Measurements from ENCODE around the gene CCDC43. TPM values are rescaled to one million over a fixed set of nuclear protein-coding genes. Genes with fewer than 3 reads are reported as not detected.

CCDC43 gene
- total RNA-seq, 4 donors from 2014 or later: 44.3 to 54.3 (median 51.5) TPM

- intact Hi-C loops (cut with DNase I; ENCODE audit: low total_unique reads): no loop called here
- Histone ChIP-seq H3K4me1 (no peaks in the 10 kb centered on the region), H3K9me3 (no peaks in the 10 kb centered on the region), H3K27ac (no peak overlapping the region), H3K36me3 (no peaks in the 10 kb centered on the region), H3K27me3 (peaks cover 23 to 37% (median 29%) of the 10 kb centered on the region in 3 donors), H3K4me3 (no peak overlapping the region)
- in situ Hi-C loops (cut with MboI; ENCODE audit: low sequenced_read_pairs in 4 of 4): no loop called here
- DNase-seq (no peak), ATAC-seq (no peak)
- TF ChIP-seq CTCF (IDR thresholded peaks at IDR 0.05 in 4 of 5, conservative IDR thresholded peaks at IDR 0.05 in 1 of 5): no peak
- no peak for TF ChIP-seq POLR2A (IDR thresholded peaks at IDR 0.05)
These were observed 38.3 kb downstream of the CCDC43 start for GRCh38 chr17:44651228-44651627.

- Histone ChIP-seq H3K27ac (no peak overlapping the region), H3K9me3 (no peaks in the 10 kb centered on the region), H3K4me1 (no peaks in the 10 kb centered on the region), H3K36me3 (no peaks in the 10 kb centered on the region), H3K4me3 (no peak overlapping the region), H3K27me3 (peaks cover 12 to 20% (median 17%) of the 10 kb centered on the region in 3 donors)
- TF ChIP-seq POLR2A (IDR thresholded peaks at IDR 0.05) (no peak), CTCF (IDR thresholded peaks at IDR 0.05 in 4 of 5, conservative IDR thresholded peaks at IDR 0.05 in 1 of 5) (no peak)
- intact Hi-C loops (cut with DNase I; ENCODE audit: low total_unique reads): no loop called here
- DNase-seq (no peak), ATAC-seq (no peak)
- in situ Hi-C loops (cut with MboI; ENCODE audit: low sequenced_read_pairs in 4 of 4): loop anchor here in 1 of 4 donors (25.0 kb wide), 1 partner anchor 112 kb away; no protein-coding TSS in a partner anchor
These were observed 40.6 kb downstream of the CCDC43 start for GRCh38 chr17:44648963-44649362.

GRCh38 chr17:44647736-44648135, 41.8 kb downstream of the CCDC43 start:
- Histone ChIP-seq H3K4me3 (no peak overlapping the region), H3K27me3 (peaks cover 5 to 12% (median 10%) of the 10 kb centered on the region in 3 donors), H3K36me3 (no peaks in the 10 kb centered on the region), H3K4me1 (no peaks in the 10 kb centered on the region), H3K9me3 (no peaks in the 10 kb centered on the region), H3K27ac (no peak overlapping the region)
- DNase-seq (no peak), ATAC-seq (no peak)
- in situ Hi-C loops (cut with MboI; ENCODE audit: low sequenced_read_pairs in 4 of 4) (loop anchor here in 1 of 4 donors (25.0 kb wide), 1 partner anchor 110 kb away; no protein-coding TSS in a partner anchor), intact Hi-C loops (cut with DNase I; ENCODE audit: low total_unique reads) (no loop called here)
- TF ChIP-seq POLR2A (IDR thresholded peaks at IDR 0.05) (no peak), CTCF (IDR thresholded peaks at IDR 0.05 in 4 of 5, conservative IDR thresholded peaks at IDR 0.05 in 1 of 5) (no peak)

- Histone ChIP-seq H3K27me3 (peaks cover 3 to 8% (median 4%) of the 10 kb centered on the region in 3 donors), H3K4me1 (no peaks in the 10 kb centered on the region), H3K27ac (no peak overlapping the region), H3K4me3 (no peak overlapping the region), H3K9me3 (no peaks in the 10 kb centered on the region), H3K36me3 (no peaks in the 10 kb centered on the region)
- no peak for DNase-seq
- no peak for ATAC-seq
- in situ Hi-C loops (cut with MboI; ENCODE audit: low sequenced_read_pairs in 4 of 4): loop anchor here in 1 of 4 donors (25.0 kb wide), 1 partner anchor 109 kb away; no protein-coding TSS in a partner anchor
- intact Hi-C loops (cut with DNase I; ENCODE audit: low total_unique reads): no loop called here
- TF ChIP-seq POLR2A (IDR thresholded peaks at IDR 0.05): no peak
- TF ChIP-seq CTCF (IDR thresholded peaks at IDR 0.05 in 4 of 5, conservative IDR thresholded peaks at IDR 0.05 in 1 of 5): no peak
These were observed 43.3 kb downstream of the CCDC43 start for GRCh38 chr17:44646280-44646679.

GRCh38 chr17:44645341-44645740, 44.2 kb downstream of the CCDC43 start:
- H3K9me3 ChIP-seq: no peaks in the 10 kb centered on the region
- no peaks in the 10 kb centered on the region for H3K4me1 ChIP-seq
- H3K27me3 ChIP-seq: peaks cover 3 to 8% (median 4%) of the 10 kb centered on the region in 3 donors
- H3K36me3 ChIP-seq: no peaks in the 10 kb centered on the region
- H3K27ac ChIP-seq: no peak overlapping the region
- no peak for TF ChIP-seq CTCF (IDR thresholded peaks at IDR 0.05 in 4 of 5, conservative IDR thresholded peaks at IDR 0.05 in 1 of 5)
- TF ChIP-seq POLR2A (IDR thresholded peaks at IDR 0.05): no peak
- intact Hi-C loops (cut with DNase I; ENCODE audit: low total_unique reads) (no loop called here), in situ Hi-C loops (cut with MboI; ENCODE audit: low sequenced_read_pairs in 4 of 4) (loop anchor here in 1 of 4 donors (25.0 kb wide), 1 partner anchor 108 kb away; no protein-coding TSS in a partner anchor)
- ATAC-seq (no peak), DNase-seq (no peak)
- H3K4me3 ChIP-seq: no peak overlapping the region

Data from gastrocnemius medialis (tissue), 4 donors.